Activated T-cell treated with anti-CD3 and anti-CD28 coated beads, Interleukin-2, amount 50 U/mL, for 1 hour (primary cell): ENCODE results near the gene PITHD1.
"Not testable (repeated sequence)": the region's sequence is repeated elsewhere in the genome, so short reads cannot be mapped to it uniquely, and the experiment has no call there.

Experiments used
- DNase-seq: peaks from one replicate; pipeline ENCODE4 v3.0.0-alpha.2; 2020

PITHD1 gene

GRCh38 chr1:23827717-23828116, 49.5 kb downstream of the PITHD1 start:
- no peak for DNase-seq

GRCh38 chr1:23834156-23834555, 55.9 kb downstream of the PITHD1 start:
- DNase-seq = not testable (repeated sequence)

GRCh38 chr1:23836037-23836436, 57.8 kb downstream of the PITHD1 start:
- no peak for DNase-seq
